BJ (cell line): Measurements from ENCODE around the gene RAPGEF1. TPM values are rescaled to one million over a fixed set of nuclear protein-coding genes. Genes with fewer than 3 reads are reported as not detected.
"Not testable (repeated sequence)": the region's sequence is repeated elsewhere in the genome, so short reads cannot be mapped to it uniquely, and the experiment has no call there.

Source experiments
- CTCF ChIA-PET: fragments of 350-600 bp; formaldehyde crosslinking; extraction: SDS; loops from one replicate; lab custom pipeline; 2021; ENCODE audit warnings: antibody characterized with exemption, inconsistent platforms; lab: Yijun Ruan, JAX
- POLR2A ChIA-PET: fragments of 300-600 bp; sonication (Branson Sonifier 250); formaldehyde crosslinking; extraction: SDS; loops from one replicate; lab custom pipeline; 2021; ENCODE audit warnings: antibody characterized with exemption; lab: Charles Lee
- DNase-seq: peaks from one replicate; pipeline ENCODE4 v3.0.0-alpha.2; 2011; ENCODE audit warnings: low read depth
- H3K27me3 ChIP-seq: 2 replicates; pipeline ENCODE4 v1.6.0; 2011; ENCODE audit warnings: low read length; ENCODE audit not compliant: control insufficient read depth, insufficient read depth
- H3K36me3 ChIP-seq: 2 replicates; pipeline ENCODE4 v1.5.1; 2011; ENCODE audit warnings: low read length; ENCODE audit not compliant: control insufficient read depth, insufficient read depth
- H3K4me3 ChIP-seq: 2 replicates; pipeline ENCODE4 v1.5.1; 2011; ENCODE audit warnings: low read depth, mild to moderate bottlenecking, control low read depth, low read length
- polyA plus RNA-seq: library from polyadenylated mRNA; depleted of rRNA; stranded (reverse); fragments of >200 nt; gene quantifications from 2 replicates; pipeline ENCODE4 v1.2.3, GENCODE V29; 2011
- TF ChIP-seq, protein P1 (sequence below): IDR thresholded peaks from 2 replicates; pipeline ENCODE4 v1.5.1; 2011; ENCODE audit warnings: low read depth, mild to moderate bottlenecking, control low read depth, inconsistent platforms, low read length, moderate library complexity; ENCODE audit not compliant: insufficient read depth

Gene RAPGEF1
- polyA plus RNA-seq, 1 experiment: 31.6 TPM

DNA sequence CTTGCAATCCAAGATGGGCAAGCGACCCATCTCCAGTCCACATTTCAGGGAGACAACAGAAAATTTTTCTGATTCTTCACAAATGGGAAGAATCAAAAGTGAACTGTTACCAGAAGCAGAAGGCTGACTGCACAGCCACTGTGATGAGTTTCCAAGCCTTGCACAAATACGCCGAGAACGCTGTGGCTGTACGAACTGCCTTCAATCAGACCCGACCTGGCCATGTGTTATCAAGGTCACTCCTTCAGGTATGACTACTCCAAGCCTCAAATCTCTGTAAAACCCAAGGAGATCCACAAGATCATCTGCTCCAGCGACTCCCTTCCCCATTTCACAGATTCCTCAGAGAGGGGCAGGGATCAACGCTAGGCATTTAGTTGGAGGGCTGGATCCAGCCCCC lies 26.9 kb downstream of the RAPGEF1 start:
- POLR2A ChIA-PET: no interaction called here
- Histone ChIP-seq H3K27me3 (no peaks in the 10 kb centered on the region), H3K4me3 (no peak overlapping the region), H3K36me3 (no peaks in the 10 kb centered on the region; the same call in 1 of the 2 replicates)
- DNase-seq: no peak
- CTCF ChIA-PET: no interaction called here
- TF ChIP-seq, protein P1, sequence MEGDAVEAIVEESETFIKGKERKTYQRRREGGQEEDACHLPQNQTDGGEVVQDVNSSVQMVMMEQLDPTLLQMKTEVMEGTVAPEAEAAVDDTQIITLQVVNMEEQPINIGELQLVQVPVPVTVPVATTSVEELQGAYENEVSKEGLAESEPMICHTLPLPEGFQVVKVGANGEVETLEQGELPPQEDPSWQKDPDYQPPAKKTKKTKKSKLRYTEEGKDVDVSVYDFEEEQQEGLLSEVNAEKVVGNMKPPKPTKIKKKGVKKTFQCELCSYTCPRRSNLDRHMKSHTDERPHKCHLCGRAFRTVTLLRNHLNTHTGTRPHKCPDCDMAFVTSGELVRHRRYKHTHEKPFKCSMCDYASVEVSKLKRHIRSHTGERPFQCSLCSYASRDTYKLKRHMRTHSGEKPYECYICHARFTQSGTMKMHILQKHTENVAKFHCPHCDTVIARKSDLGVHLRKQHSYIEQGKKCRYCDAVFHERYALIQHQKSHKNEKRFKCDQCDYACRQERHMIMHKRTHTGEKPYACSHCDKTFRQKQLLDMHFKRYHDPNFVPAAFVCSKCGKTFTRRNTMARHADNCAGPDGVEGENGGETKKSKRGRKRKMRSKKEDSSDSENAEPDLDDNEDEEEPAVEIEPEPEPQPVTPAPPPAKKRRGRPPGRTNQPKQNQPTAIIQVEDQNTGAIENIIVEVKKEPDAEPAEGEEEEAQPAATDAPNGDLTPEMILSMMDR: no peak

GRCh38 chr9:131712151-131712716 lies 27.6 kb downstream of the RAPGEF1 start:
- CTCF ChIA-PET: no interaction called here
- Histone ChIP-seq H3K27me3 (no peaks in the 10 kb centered on the region), H3K36me3 (no peaks in the 10 kb centered on the region), H3K4me3 (no peak overlapping the region)
- TF ChIP-seq, protein P1: no peak
- DNase-seq: no peak
- POLR2A ChIA-PET: no interaction called here

- ChIA-PET POLR2A (interaction anchor here (0.6 kb wide), 1 partner anchor 15 kb away, joined by 3 read pairs; no protein-coding TSS in a partner anchor), CTCF (interaction anchor here (1.2 kb wide), 1 partner anchor 16 kb away, joined by 3 read pairs; no protein-coding TSS in a partner anchor)
- DNase-seq: no peak
- Histone ChIP-seq H3K27me3 (no peaks in the 10 kb centered on the region), H3K4me3 (no peak overlapping the region), H3K36me3 (no peaks in the 10 kb centered on the region)
- TF ChIP-seq, protein P1: no peak
Observed at GRCh38 chr9:131709771-131710431, 30.0 kb downstream of the RAPGEF1 start.

DNA sequence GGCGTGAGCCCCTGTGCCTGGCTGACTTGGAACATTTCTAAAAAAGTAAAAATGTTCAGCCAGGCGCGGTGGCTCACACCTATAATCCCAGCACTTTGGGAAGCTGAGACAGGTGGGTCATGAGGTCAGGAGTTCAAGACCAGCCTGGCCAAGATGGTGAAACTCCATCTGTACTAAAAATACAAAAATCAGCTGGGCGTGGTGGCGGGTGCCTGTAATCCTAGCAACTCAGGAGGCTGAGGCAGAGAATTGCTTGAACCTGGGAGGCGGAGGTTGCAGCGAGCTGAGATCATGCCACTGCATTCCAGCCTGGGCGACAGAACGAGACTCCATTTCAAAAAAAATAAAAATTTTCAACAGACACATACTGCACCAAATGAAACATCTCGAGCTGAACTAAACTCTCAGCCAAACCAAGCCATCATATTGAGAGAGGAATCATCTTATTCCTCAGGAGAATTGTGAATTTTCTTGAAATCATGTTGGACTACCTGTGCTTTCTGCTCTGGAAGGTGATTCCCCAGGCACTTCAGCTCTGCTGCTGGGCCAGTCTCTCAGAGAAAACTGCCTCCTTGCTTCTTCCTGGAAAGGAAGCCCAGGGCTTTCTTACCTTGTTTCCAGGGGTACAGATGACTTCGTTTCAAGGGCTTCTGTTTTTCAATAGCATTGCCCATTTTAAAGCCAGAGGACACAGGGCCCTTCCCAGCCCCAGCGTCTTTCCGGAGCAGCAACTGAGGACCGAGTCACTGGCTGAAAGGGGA lies 30.7 kb downstream of the RAPGEF1 start:
- not testable (repeated sequence) for H3K27me3 ChIP-seq, DNase-seq, H3K36me3 ChIP-seq, H3K4me3 ChIP-seq
- ChIA-PET POLR2A (interaction anchor here (0.6 kb wide), 1 partner anchor 15 kb away, joined by 3 read pairs; no protein-coding TSS in a partner anchor), CTCF (interaction anchor here (1.2 kb wide), 2 partner anchors 15 to 99 kb away, joined by 3 read pairs; no protein-coding TSS in a partner anchor)

DNA sequence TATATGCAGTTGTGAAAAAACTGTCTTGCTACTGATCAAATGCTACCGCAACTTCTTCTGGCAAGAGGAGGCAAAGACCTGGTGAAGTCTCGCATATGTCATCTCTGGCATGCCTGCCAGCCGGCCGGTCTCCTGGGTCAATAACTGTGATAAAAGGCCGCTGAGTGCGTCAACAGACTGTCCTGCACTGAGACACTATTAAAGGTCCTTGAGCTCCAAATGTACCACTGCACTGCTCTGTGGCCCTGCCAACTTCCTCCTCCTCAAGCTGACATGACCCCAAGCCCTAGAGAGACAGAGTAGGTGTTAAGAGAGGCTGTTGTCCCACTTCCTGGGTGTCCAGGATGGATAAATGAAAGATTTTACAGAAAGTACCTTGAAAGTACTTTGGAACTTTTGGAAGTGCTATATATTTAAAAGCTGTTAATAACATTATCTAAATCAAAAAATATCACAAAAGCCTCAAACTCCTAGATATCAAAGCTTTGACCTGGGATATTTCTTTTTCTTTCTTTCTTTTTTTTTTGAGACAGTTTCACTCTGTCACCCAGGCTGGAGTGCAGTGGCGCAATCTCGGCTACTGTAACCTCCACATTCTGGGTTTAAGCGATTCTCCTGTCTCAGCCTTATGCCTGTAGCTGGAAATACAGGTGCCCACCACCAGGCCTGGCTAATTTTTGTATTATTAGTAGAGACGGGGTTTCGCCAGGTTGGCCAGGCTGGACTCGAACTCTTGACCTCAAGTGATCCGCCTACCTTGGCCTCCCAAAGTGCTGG lies 31.5 kb downstream of the RAPGEF1 start:
- POLR2A ChIA-PET: no interaction called here
- CTCF ChIA-PET: interaction anchor here (0.5 to 1.2 kb wide), 2 partner anchors 98 to 127 kb away, joined by 3 read pairs; no protein-coding TSS in a partner anchor
- Histone ChIP-seq H3K4me3 (no peak overlapping the region), H3K36me3 (no peaks in the 10 kb centered on the region), H3K27me3 (no peaks in the 10 kb centered on the region)
- TF ChIP-seq, protein P1: no peak
- DNase-seq: no peak
